SHP77 treated with DMSO at 0.1 percent for 48 hours (cell line): ENCODE results near the gene C1QTNF8.

Experiments
- DNase-seq: peaks from one replicate; lab custom pipeline; 2025; lab: John Stamatoyannopoulos, UW

Gene C1QTNF8

GRCh38 chr16:1127971-1128715 is 32.1 kb upstream of the C1QTNF8 start:
- DNase-seq = no peak

- no peak for DNase-seq
These were observed 31.1 kb upstream of the C1QTNF8 start for GRCh38 chr16:1127101-1127500.

GRCh38 chr16:1126586-1126985 is 30.5 kb upstream of the C1QTNF8 start:
- no peak for DNase-seq

- no peak for DNase-seq
These were observed 30.0 kb upstream of the C1QTNF8 start for GRCh38 chr16:1126044-1126443.

GRCh38 chr16:1125471-1125870 is 29.4 kb upstream of the C1QTNF8 start:
- DNase-seq = no peak

GRCh38 chr16:1124795-1125194 is 28.8 kb upstream of the C1QTNF8 start:
- DNase-seq = no peak

- no peak for DNase-seq
These were observed 28.2 kb upstream of the C1QTNF8 start for GRCh38 chr16:1124291-1124690.

GRCh38 chr16:1123525-1124230 is 27.6 kb upstream of the C1QTNF8 start:
- no peak for DNase-seq

GRCh38 chr16:1122398-1122765 is 26.3 kb upstream of the C1QTNF8 start:
- DNase-seq = no peak

- DNase-seq = no peak
These were observed 25.8 kb upstream of the C1QTNF8 start for GRCh38 chr16:1121601-1122397.

- no peak for DNase-seq
These were observed 25.0 kb upstream of the C1QTNF8 start for GRCh38 chr16:1121009-1121408.

- DNase-seq = no peak
These were observed 24.5 kb upstream of the C1QTNF8 start for GRCh38 chr16:1120577-1120941.

- no peak for DNase-seq
These were observed 23.9 kb upstream of the C1QTNF8 start for GRCh38 chr16:1119766-1120576.

GRCh38 chr16:1119129-1119528 is 23.1 kb upstream of the C1QTNF8 start:
- no peak for DNase-seq

- no peak for DNase-seq
These were observed 21.9 kb upstream of the C1QTNF8 start for GRCh38 chr16:1117926-1118325.

GRCh38 chr16:1117176-1117900 is 21.3 kb upstream of the C1QTNF8 start:
- no peak for DNase-seq

- DNase-seq = no peak
These were observed 20.6 kb upstream of the C1QTNF8 start for GRCh38 chr16:1116693-1117077.

GRCh38 chr16:1113889-1114526 is 18.0 kb upstream of the C1QTNF8 start:
- DNase-seq = no peak

GRCh38 chr16:1113489-1113888 is 17.4 kb upstream of the C1QTNF8 start:
- no peak for DNase-seq

GRCh38 chr16:1112506-1113184 is 16.6 kb upstream of the C1QTNF8 start:
- DNase-seq = no peak
